Inferior parietal cortex (tissue), 1 donor: Measurements from ENCODE around the gene RNF130.
A peak's percentile ranks its signal among the peaks of the same experiment; 100 is the strongest.
"Not testable (repeated sequence)": the region's sequence is repeated elsewhere in the genome, so short reads cannot be mapped to it uniquely, and the experiment has no call there.

Experiments
- DNase-seq: peaks from one replicate; pipeline ENCODE4 v3.0.0-alpha.2; 2016; ENCODE audit errors: extremely low spot score

RNF130 gene

GRCh38 chr5:179974246-179974945 lies 97.2 kb downstream of the RNF130 start:
- DNase-seq = no peak

- DNase-seq = no peak
Observed at GRCh38 chr5:179973391-179973790, 98.2 kb downstream of the RNF130 start.

GRCh38 chr5:179969110-179969509 lies 102.4 kb downstream of the RNF130 start:
- DNase-seq = no peak

- no peak for DNase-seq
Observed at GRCh38 chr5:179967489-179967888, 104.1 kb downstream of the RNF130 start.

- DNase-seq = no peak
Observed at GRCh38 chr5:179964015-179964414, 107.5 kb downstream of the RNF130 start.

GRCh38 chr5:179963375-179963774 lies 108.2 kb downstream of the RNF130 start:
- DNase-seq = peak; percentile 31

- DNase-seq = no peak
Observed at GRCh38 chr5:179960204-179960831, 111.2 kb downstream of the RNF130 start.

- DNase-seq = no peak
Observed at GRCh38 chr5:179959641-179960040, 111.9 kb downstream of the RNF130 start.

- DNase-seq = not testable (repeated sequence)
Observed at GRCh38 chr5:179959118-179959517, 112.4 kb downstream of the RNF130 start.

- DNase-seq = no peak
Observed at GRCh38 chr5:179955630-179956029, 115.9 kb downstream of the RNF130 start.

- DNase-seq = no peak
Observed at GRCh38 chr5:179955062-179955461, 116.5 kb downstream of the RNF130 start.

- no peak for DNase-seq
Observed at GRCh38 chr5:179954434-179954833, 117.1 kb downstream of the RNF130 start.

GRCh38 chr5:179953987-179954386 lies 117.6 kb downstream of the RNF130 start:
- DNase-seq = peak; percentile 52

GRCh38 chr5:179936976-179937681 lies 134.4 kb downstream of the RNF130 start:
- no peak for DNase-seq

- no peak for DNase-seq
Observed at GRCh38 chr5:179930788-179931473, 140.6 kb downstream of the RNF130 start.

- no peak for DNase-seq
Observed at GRCh38 chr5:179927824-179928223, 143.7 kb downstream of the RNF130 start.

GRCh38 chr5:179926657-179927056 lies 144.9 kb downstream of the RNF130 start:
- DNase-seq = no peak

GRCh38 chr5:179923436-179923835 lies 148.1 kb downstream of the RNF130 start:
- no peak for DNase-seq

- no peak for DNase-seq
Observed at GRCh38 chr5:179920175-179920574, 151.4 kb downstream of the RNF130 start.

- DNase-seq = no peak
Observed at GRCh38 chr5:179919487-179920060, 152.0 kb downstream of the RNF130 start.

- DNase-seq = no peak
Observed at GRCh38 chr5:179918742-179919486, 152.6 kb downstream of the RNF130 start.
